Suprapubic skin (tissue), 4 donors: ENCODE results near the gene TIAM1. TPM values are rescaled to one million over a fixed set of nuclear protein-coding genes. Genes with fewer than 3 reads are reported as not detected.

ENCODE experiments used
- DNase-seq, 2 donors: peaks; one replicate each; pipeline ENCODE4 v3.0.0-alpha.2; 2019; ENCODE audit warnings: low spot score in 2 of 2
- H3K27ac ChIP-seq: fragments of 200-600 bp; sonication (generic); one replicate; pipeline ENCODE4 v1.5.1; 2019
- H3K27me3 ChIP-seq: fragments of 200-600 bp; sonication (generic); one replicate; pipeline ENCODE4 v1.5.1; 2019
- H3K36me3 ChIP-seq: fragments of 200-600 bp; sonication (generic); one replicate; pipeline ENCODE4 v1.5.1; 2019
- H3K4me1 ChIP-seq: fragments of 200-600 bp; sonication (generic); one replicate; pipeline ENCODE4 v1.5.1; 2019
- H3K4me3 ChIP-seq: fragments of 200-600 bp; sonication (generic); one replicate; pipeline ENCODE4 v1.5.1; 2019; ENCODE audit warnings: mild to moderate bottlenecking
- H3K9me3 ChIP-seq: fragments of 200-600 bp; sonication (generic); one replicate; pipeline ENCODE4 v1.5.1; 2019
- EP300 ChIP-seq: sonication (generic); formaldehyde crosslinking; IDR thresholded peaks from one replicate; pipeline ENCODE4 v1.6.1; 2017; ENCODE audit warnings: antibody characterized with exemption
- POLR2A ChIP-seq, 2 donors: fragments of 450-650 bp; IDR thresholded peaks; one replicate each; pipeline ENCODE4 v1.6.1; 2017; ENCODE audit warnings: antibody characterized with exemption in 2 of 2, mild to moderate bottlenecking in 2 of 2, moderate library complexity in 2 of 2
- POLR2AphosphoS5 ChIP-seq, 3 donors: sonication (generic); formaldehyde crosslinking; IDR thresholded peaks; one replicate each; pipeline ENCODE4 v1.6.1; 2017; ENCODE audit warnings: antibody characterized with exemption in 3 of 3
- WGBS: methylation state at CpG from one replicate; pipeline ENCODE4 v1.1.5; 2018; 5-methylcytosine and 5-hydroxymethylcytosine counted together
- total RNA-seq, 4 donors: library from RNA; depleted of rRNA; stranded (reverse); fragments of >200 nt; gene quantifications; one replicate each; pipeline ENCODE4 v1.1.0, GENCODE V29; 2016
- TF ChIP-seq, protein P1 (sequence below), 2 donors: fragments of 200-600 bp in 1 of 2; fragments of 450-650 bp in 1 of 2; sonication (generic) in 1 of 2; IDR thresholded peaks; one replicate each; pipeline ENCODE4 v1.5.1; 2016 to 2019; ENCODE audit warnings: antibody characterized with exemption in 2 of 2, mild to moderate bottlenecking in 1 of 2, moderate library complexity in 1 of 2

The TIAM1 gene
- total RNA-seq, 4 donors from 2014 or later: 71.9 to 135 (median 87.9) TPM

DNA sequence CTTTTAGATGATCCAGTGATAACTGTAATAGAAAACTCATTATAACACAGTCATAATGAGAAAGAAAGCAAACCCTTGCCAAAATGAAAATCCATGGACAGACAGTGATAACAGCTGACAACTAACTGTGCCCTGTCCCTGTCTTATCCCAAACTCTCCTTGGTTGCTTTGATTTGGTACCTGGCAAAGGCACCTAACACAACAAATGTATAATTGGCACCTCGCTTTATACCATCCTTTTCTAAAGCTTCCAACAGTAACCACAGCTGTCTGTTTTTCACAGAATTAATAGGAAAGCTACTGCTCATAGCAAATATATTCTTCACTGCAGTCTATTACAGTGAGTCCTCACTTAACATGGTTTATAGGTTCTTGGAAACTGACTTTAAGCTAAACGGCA lies 187.4 kb downstream of the TIAM1 start:
- no peak for DNase-seq
- Histone ChIP-seq H3K36me3 (peaks cover 27% of the 10 kb centered on the region), H3K27ac (no peak overlapping the region), H3K27me3 (no peaks in the 10 kb centered on the region), H3K4me1 (peaks cover 10% of the 10 kb centered on the region), H3K4me3 (no peak overlapping the region), H3K9me3 (peaks cover 13% of the 10 kb centered on the region)
- 99% methylated on average over 2 of the region's 2 CpGs for WGBS
- TF ChIP-seq EP300: no peak
- TF ChIP-seq, protein P1, sequence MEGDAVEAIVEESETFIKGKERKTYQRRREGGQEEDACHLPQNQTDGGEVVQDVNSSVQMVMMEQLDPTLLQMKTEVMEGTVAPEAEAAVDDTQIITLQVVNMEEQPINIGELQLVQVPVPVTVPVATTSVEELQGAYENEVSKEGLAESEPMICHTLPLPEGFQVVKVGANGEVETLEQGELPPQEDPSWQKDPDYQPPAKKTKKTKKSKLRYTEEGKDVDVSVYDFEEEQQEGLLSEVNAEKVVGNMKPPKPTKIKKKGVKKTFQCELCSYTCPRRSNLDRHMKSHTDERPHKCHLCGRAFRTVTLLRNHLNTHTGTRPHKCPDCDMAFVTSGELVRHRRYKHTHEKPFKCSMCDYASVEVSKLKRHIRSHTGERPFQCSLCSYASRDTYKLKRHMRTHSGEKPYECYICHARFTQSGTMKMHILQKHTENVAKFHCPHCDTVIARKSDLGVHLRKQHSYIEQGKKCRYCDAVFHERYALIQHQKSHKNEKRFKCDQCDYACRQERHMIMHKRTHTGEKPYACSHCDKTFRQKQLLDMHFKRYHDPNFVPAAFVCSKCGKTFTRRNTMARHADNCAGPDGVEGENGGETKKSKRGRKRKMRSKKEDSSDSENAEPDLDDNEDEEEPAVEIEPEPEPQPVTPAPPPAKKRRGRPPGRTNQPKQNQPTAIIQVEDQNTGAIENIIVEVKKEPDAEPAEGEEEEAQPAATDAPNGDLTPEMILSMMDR (IDR thresholded peaks at IDR 0.05): no peak
- no peak for TF ChIP-seq POLR2A (IDR thresholded peaks at IDR 0.05)

DNA sequence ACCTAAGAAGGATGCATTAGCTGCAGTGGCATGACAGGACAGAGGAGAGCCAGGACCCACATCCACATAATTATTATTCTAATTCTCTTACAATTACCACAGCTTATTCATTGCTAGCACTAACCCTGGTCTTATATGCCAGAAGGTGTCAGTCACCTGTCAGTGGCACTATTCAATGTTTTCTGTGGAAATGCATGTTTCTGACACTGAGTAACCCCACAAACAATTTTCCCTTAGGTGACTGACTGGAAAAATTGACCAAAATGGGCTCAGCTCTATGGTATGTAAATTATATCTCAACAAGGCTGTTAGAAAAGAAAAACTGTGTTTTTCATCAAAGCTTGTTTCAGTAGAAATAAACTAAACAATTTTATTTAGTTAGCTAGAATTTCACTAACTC lies 187.9 kb downstream of the TIAM1 start:
- no peak for DNase-seq
- Histone ChIP-seq H3K27ac (no peak overlapping the region), H3K9me3 (peaks cover 13% of the 10 kb centered on the region), H3K4me1 (peaks cover 9% of the 10 kb centered on the region), H3K4me3 (no peak overlapping the region), H3K27me3 (no peaks in the 10 kb centered on the region), H3K36me3 (peaks cover 27% of the 10 kb centered on the region)
- TF ChIP-seq POLR2AphosphoS5 (IDR thresholded peaks at IDR 0.05) (no peak), EP300 (no peak)
- TF ChIP-seq, protein P1 (IDR thresholded peaks at IDR 0.05): no peak

DNA sequence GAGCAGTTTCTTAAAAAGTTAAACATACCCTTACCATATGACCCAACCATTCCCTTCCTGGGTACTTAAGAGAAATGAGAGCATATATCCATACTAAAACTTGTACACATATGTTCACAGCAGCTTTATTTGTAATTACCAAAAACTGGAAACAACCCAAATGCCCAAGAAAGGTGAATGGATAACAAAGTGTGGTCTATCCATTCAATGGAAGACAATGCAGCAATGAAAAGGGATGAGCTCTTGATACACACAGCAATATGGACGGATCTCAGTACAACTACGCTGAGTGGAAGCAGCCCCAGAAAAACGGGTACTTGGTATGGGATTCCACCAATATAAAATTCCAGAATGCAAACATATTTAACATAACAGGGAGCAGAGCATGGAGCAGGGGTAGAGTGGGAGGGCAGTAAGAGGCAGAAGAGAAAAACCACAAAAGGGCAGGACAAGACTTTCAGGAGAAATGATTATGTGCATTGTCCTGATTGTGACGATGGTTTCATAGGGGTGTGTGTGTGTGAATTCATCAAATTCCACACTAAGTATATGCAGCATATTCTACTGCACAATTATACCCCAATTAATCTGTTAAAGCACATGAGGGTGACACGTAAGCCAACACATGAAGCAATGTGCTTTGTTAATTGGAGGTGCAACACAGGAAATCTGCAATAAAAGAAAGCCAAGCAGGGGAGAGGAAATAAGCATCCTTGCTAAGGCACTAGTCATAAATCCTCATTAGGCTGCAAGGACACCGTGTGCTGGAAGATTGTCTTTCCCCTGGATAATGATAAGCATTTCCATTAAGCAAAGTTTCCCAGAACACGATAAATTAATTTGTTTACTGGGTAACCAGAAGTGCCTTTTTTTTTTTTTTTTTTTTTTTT lies 192.7 kb downstream of the TIAM1 start:
- 87% methylated on average over 7 of the region's 7 CpGs for WGBS

DNA sequence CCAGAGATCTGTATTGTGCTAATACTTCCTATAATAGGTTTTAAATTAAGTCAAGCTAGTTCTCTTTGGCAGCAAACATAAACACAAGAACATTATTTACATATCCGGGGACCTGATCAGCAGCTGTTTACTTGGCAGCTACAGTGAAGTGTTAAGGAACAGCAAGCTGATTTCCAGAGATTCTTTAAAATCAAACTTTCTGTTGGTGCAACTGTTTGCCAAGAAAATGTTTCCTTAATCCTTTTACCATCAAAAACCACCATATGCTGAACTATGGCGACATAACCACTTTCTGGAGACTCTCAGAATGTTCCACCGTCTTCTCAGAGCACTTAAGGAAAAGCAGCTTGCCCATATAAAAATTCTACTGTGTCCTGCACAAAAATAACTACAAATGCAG lies 198.8 kb downstream of the TIAM1 start:
- TF ChIP-seq POLR2A (IDR thresholded peaks at IDR 0.05): no peak
- TF ChIP-seq, protein P1 (IDR thresholded peaks at IDR 0.05): no peak
- no peak for TF ChIP-seq POLR2AphosphoS5 (IDR thresholded peaks at IDR 0.05)
- TF ChIP-seq EP300: no peak
- no peak for DNase-seq
- H3K27ac ChIP-seq: no peak overlapping the region
- H3K27me3 ChIP-seq: no peaks in the 10 kb centered on the region
- no peak overlapping the region for H3K4me3 ChIP-seq
- H3K9me3 ChIP-seq: no peaks in the 10 kb centered on the region
- WGBS: 40% methylated on average over 3 of the region's 3 CpGs
- H3K4me1 ChIP-seq: no peaks in the 10 kb centered on the region
- peaks cover 5% of the 10 kb centered on the region for H3K36me3 ChIP-seq

More for the DNA sequence above, 192.7 kb downstream of the TIAM1 start:
- H3K27ac ChIP-seq: no peak overlapping the region
- no peak for DNase-seq
- H3K4me3 ChIP-seq: no peak overlapping the region
- peaks cover 16% of the 10 kb centered on the region for H3K36me3 ChIP-seq
- no peaks in the 10 kb centered on the region for H3K27me3 ChIP-seq
- peaks cover 5% of the 10 kb centered on the region for H3K9me3 ChIP-seq
- TF ChIP-seq EP300 (no peak), POLR2AphosphoS5 (IDR thresholded peaks at IDR 0.05) (peak in 1 of 3 donors; percentile 16)
- H3K4me1 ChIP-seq: no peaks in the 10 kb centered on the region

DNA sequence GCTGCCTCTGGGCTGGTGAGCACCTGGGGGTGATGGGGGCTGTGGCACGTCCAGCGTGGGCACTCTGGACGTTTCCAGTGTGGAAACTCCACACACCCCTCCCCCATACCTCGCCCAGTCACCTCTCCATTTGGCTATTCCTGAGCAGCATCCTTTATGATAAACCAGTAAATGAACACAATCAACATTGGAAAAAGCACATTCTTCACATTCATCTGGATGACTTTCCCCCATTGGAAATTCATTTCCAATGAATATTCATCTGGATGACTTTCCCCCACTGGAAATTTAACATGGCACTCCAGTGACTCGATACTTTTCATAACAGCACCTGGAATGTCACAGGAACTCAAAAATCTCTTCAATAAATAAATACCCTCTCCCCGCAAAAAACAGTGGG lies 201.0 kb downstream of the TIAM1 start:
- Histone ChIP-seq H3K4me3 (no peak overlapping the region), H3K27ac (no peak overlapping the region), H3K9me3 (no peaks in the 10 kb centered on the region), H3K4me1 (no peaks in the 10 kb centered on the region), H3K27me3 (no peaks in the 10 kb centered on the region), H3K36me3 (peaks cover 5% of the 10 kb centered on the region)
- no peak for TF ChIP-seq POLR2AphosphoS5 (IDR thresholded peaks at IDR 0.05)
- no peak for TF ChIP-seq POLR2A (IDR thresholded peaks at IDR 0.05)
- TF ChIP-seq EP300: no peak
- TF ChIP-seq, protein P1 (IDR thresholded peaks at IDR 0.05): no peak
- 87% methylated on average over 6 of the region's 6 CpGs for WGBS
- no peak for DNase-seq
